ENCODE results near the gene NKD1. TPM values are rescaled to one million over a fixed set of nuclear protein-coding genes. Genes with fewer than 3 reads are reported as not detected.
A peak's percentile ranks its signal among the peaks of the same experiment; 100 is the strongest.

Gene NKD1
- total and polyA plus RNA-seq, 7 donors, result 0.04 to 0.45 (median 0.22) TPM

DNA sequence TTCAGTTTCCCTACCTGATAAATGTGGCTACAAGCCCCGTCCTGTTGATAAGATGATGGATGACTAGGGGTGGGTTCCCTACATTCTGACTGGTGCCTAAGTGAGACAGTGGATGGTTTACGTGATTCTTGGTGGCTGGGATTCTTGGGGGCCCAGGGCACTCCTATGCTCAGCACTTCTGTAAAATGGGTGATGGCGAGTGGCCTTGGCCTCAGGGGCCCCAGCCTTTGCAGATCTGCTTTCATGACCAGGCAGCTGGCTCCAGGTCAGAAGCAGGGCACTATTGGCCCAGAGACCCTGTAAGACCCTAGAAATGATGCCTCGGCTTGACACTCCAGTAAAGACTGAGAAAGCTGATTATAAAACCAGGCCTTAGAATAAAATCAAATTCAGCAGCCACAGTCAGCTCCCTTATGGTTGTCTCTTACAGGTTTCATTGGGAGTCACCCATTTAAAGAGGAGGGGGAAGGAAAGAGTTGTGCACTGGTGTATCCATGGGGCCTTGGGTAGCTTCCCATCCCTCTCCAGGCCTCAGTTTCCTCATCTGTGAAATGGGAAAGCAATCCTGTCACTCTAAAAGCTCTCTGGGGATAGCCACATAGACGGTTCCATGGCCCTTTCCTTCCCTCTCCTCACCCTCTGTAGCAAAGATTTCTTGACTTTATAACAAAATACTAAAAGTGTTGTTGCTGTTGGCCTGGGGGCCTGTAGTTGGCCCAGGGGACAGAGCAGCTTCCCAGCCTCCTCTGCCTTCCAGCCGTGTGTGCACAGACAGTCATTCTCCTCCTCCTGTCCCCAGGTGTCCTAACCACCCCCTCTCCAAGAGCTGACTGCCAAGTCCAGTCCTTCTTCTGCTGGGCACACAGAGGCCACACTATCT is 131.7 kb downstream of the NKD1 start:
- no peak for DNase-seq
- Histone ChIP-seq H3K36me3 (ENCODE audit: insufficient read depth in 1 of 2, low read depth in 1 of 2) (no peaks in the 10 kb centered on the region), H3K4me1 (no peaks in the 10 kb centered on the region), H3K27me3 (ENCODE audit: insufficient read depth in 3 of 3, low read length in 2 of 3) (no peaks in the 10 kb centered on the region), H3K27ac (no peak overlapping the region), H3K9me3 (no peaks in the 10 kb centered on the region), H3K4me3 (peak overlapping the region; percentile 43)
- ATAC-seq, result no peak
- TF ChIP-seq, protein P1, sequence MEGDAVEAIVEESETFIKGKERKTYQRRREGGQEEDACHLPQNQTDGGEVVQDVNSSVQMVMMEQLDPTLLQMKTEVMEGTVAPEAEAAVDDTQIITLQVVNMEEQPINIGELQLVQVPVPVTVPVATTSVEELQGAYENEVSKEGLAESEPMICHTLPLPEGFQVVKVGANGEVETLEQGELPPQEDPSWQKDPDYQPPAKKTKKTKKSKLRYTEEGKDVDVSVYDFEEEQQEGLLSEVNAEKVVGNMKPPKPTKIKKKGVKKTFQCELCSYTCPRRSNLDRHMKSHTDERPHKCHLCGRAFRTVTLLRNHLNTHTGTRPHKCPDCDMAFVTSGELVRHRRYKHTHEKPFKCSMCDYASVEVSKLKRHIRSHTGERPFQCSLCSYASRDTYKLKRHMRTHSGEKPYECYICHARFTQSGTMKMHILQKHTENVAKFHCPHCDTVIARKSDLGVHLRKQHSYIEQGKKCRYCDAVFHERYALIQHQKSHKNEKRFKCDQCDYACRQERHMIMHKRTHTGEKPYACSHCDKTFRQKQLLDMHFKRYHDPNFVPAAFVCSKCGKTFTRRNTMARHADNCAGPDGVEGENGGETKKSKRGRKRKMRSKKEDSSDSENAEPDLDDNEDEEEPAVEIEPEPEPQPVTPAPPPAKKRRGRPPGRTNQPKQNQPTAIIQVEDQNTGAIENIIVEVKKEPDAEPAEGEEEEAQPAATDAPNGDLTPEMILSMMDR (IDR thresholded peaks at IDR 0.05), result no peak
- WGBS, 3 donors, result 86 to 93% (median 89%) methylated on average over 6 of the region's 6 CpGs
- intact Hi-C loops (cut with DNase I), result loop anchor here in 1 of 2 donors (5.0 kb wide), 1 partner anchor 67 kb away; no protein-coding TSS in a partner anchor

DNA sequence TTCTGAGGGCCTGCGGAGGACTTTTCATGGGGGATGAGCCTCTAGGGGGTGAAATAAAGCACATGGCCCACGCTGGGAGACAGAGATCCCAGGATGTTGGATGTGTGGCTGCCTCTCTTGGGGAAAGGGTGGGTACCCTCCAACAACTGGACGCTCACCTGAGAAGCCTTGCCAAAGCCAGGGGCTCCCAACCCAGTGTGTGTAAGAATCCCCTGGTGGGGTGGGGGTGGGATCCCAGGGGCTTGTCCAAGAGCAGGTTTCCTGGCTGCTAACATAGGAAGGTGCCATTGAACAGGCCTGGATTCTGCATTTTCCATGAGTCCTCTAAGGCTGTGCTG is 132.3 kb downstream of the NKD1 start:
- H3K36me3 ChIP-seq (ENCODE audit: insufficient read depth in 1 of 2, low read depth in 1 of 2), result no peaks in the 10 kb centered on the region
- no peak overlapping the region for H3K27ac ChIP-seq
- ATAC-seq (no peak), DNase-seq (no peak)
- intact Hi-C loops (cut with DNase I), result no loop called here
- TF ChIP-seq, protein P1 (IDR thresholded peaks at IDR 0.05), result no peak
- H3K27me3 ChIP-seq (ENCODE audit: insufficient read depth in 3 of 3, low read length in 2 of 3), result no peaks in the 10 kb centered on the region
- H3K9me3 ChIP-seq, result no peaks in the 10 kb centered on the region
- 91 to 98% (median 93%) methylated on average over 3 of the region's 3 CpGs for WGBS, 3 donors
- H3K4me1 ChIP-seq, result no peaks in the 10 kb centered on the region
- H3K4me3 ChIP-seq, result peak overlapping the region; percentile 43

DNA sequence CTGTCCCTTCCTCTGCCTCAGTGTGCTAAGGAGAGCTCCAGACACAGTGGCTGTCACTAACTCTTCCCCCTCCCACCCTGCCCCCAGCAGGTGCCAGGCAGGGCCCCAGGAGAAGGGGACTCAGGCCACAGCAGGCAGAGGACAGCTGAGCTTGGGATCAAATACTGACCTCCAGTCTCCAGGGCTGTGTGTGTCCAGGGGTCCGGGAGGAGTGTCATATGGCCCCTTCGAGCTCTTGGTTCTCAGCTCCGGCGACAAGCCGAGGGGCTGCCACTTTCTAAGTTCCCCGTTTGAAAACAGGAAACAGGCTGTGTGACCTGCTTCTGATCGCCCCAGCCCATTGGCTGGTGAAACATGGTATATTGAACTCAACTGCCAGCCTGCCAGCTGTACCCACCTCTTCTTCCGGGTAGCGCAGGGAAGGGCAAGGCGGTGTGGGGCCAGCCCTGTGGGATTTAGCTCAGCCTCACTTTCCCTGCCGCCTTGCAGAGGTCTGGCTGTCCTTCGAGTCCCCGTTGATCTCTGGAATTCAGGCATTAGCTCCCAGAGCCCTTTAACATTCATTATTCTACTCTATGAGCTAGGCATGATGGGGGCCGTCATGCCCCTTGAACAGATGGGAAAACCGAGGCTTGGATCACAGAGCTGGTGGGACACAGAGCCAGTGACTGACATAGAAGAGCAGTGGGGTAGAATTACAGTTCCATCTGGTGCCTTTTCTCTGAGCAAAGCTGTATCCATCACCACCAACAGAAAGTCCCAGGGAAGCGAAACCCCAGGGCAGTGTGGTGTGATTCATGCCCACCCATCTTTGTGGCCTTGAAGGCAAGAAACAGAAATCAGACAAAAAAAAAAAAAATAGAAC is 133.1 kb downstream of the NKD1 start, which contains the start of gene SNX20:
Gene SNX20 (minus strand): TSS at position 292 of the 865 bp plus-strand sequence. CDS start 3,786 bp downstream, outside the sequence.
- DNase-seq, result no peak
- no peak within 1 kb of the TSS for H3K27ac ChIP-seq
- TF ChIP-seq, protein P1 (IDR thresholded peaks at IDR 0.05), result no peak
- ATAC-seq, result peak in 1 of 4 donors; percentile 27
- peak within 1 kb of the TSS; percentile 43 for H3K4me3 ChIP-seq
- no peaks in the 10 kb centered on the region for H3K36me3 ChIP-seq (ENCODE audit: insufficient read depth in 1 of 2, low read depth in 1 of 2)
- H3K4me1 ChIP-seq, result no peaks in the 10 kb centered on the region
- WGBS, 3 donors, result 71 to 79% (median 79%) methylated on average over 16 of the region's 16 CpGs
- intact Hi-C loops (cut with DNase I), result no loop called here
- no peaks in the 10 kb centered on the region for H3K27me3 ChIP-seq (ENCODE audit: insufficient read depth in 3 of 3, low read length in 2 of 3)
- H3K9me3 ChIP-seq, result no peaks in the 10 kb centered on the region

DNA sequence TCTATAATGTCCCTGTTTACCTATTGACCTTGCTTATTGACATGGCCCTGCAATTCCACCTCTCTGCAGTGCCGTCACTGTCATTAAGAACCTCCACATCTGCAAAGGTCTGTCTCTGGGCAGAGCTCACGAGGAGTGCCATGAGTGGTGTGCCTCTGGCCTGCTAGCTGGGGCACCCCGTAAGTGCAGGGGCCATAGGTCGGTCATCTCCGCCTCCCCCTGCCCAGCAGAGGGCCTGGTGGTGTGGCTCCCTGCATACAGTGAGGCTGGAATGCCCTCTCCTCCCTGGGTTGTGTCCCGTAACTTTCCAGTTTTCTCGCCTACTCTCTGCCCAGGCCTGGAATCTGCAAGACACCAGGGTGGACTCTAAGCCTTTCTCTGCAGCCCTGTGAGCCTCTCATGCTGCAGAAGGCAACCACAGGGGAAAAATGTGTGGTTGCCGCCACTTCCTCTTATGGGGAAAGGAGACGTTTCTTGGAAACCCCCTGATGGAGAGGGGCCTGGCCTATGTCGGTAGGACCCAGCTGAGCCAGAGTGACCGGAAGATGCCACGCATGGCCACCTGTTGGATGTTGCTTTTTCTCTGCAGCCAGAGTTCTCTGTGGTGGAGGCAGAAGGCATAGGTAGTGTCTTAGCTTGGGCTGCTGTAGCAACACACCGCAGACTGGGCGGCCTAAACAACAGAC is 135.6 kb downstream of the NKD1 start:
- TF ChIP-seq, protein P1 (IDR thresholded peaks at IDR 0.05), result no peak
- H3K36me3 ChIP-seq (ENCODE audit: insufficient read depth in 1 of 2, low read depth in 1 of 2), result no peaks in the 10 kb centered on the region
- ATAC-seq (no peak), DNase-seq (no peak)
- 76 to 86% (median 85%) methylated on average over 14 of the region's 14 CpGs for WGBS, 3 donors
- H3K4me1 ChIP-seq, result no peaks in the 10 kb centered on the region
- no peaks in the 10 kb centered on the region for H3K9me3 ChIP-seq
- H3K27ac ChIP-seq, result no peak overlapping the region
- H3K4me3 ChIP-seq, result no peak overlapping the region
- intact Hi-C loops (cut with DNase I), result no loop called here
- no peaks in the 10 kb centered on the region for H3K27me3 ChIP-seq (ENCODE audit: insufficient read depth in 3 of 3, low read length in 2 of 3)
